Astrocyte of the spinal cord (primary cell): ENCODE data around the gene MYLK.
"Not testable (repeated sequence)": the region's sequence is repeated elsewhere in the genome, so short reads cannot be mapped to it uniquely, and the experiment has no call there.

Experiments used
- DNase-seq: peaks from one replicate; pipeline ENCODE4 v3.0.0; 2011; ENCODE audit warnings: low read depth, low spot score
- H3K4me3 ChIP-seq: 2 replicates; pipeline ENCODE4 v1.5.1; 2011; ENCODE audit warnings: low read depth, mild to moderate bottlenecking, low read length, moderate library complexity
- CTCF ChIP-seq: IDR thresholded peaks from 2 replicates; pipeline ENCODE4 v1.5.1; 2012; ENCODE audit warnings: low read depth, mild to moderate bottlenecking, low read length, inconsistent platforms
- in situ Hi-C: cut with HindIII; loops from 2 replicates; pipeline ENCODE4 v1.10.0; 2017; ENCODE audit warnings: low sequenced_read_pairs

The MYLK gene

GRCh38 chr3:123605789-123606234, 278.3 kb downstream of the MYLK start:
- DNase-seq: no peak
- no peak overlapping the region for H3K4me3 ChIP-seq
- TF ChIP-seq CTCF: no peak
- in situ Hi-C loops: no loop called here

GRCh38 chr3:123603153-123603552, 281.0 kb downstream of the MYLK start:
- in situ Hi-C loops, H3K4me3 ChIP-seq, DNase-seq: not testable (repeated sequence)

- in situ Hi-C loops: no loop called here
- TF ChIP-seq CTCF: no peak
- DNase-seq: peak; percentile 89
- H3K4me3 ChIP-seq: no peak overlapping the region
Observed at GRCh38 chr3:123602325-123602724, 281.8 kb downstream of the MYLK start.

- DNase-seq, in situ Hi-C loops, H3K4me3 ChIP-seq: not testable (repeated sequence)
Observed at GRCh38 chr3:123600863-123601262, 283.3 kb downstream of the MYLK start.

GRCh38 chr3:123597561-123597960, 286.6 kb downstream of the MYLK start:
- TF ChIP-seq CTCF: no peak
- in situ Hi-C loops: no loop called here
- no peak overlapping the region for H3K4me3 ChIP-seq
- DNase-seq: no peak

- TF ChIP-seq CTCF: no peak
- in situ Hi-C loops: no loop called here
- no peak for DNase-seq
- H3K4me3 ChIP-seq: no peak overlapping the region
Observed at GRCh38 chr3:123595396-123596180, 288.5 kb downstream of the MYLK start.

- in situ Hi-C loops: no loop called here
- H3K4me3 ChIP-seq: no peak overlapping the region
- no peak for TF ChIP-seq CTCF
- DNase-seq: no peak
Observed at GRCh38 chr3:123593381-123593780, 290.8 kb downstream of the MYLK start.
